ENCODE data around the gene GDF7. TPM values are rescaled to one million over a fixed set of nuclear protein-coding genes. Genes with fewer than 3 reads are reported as not detected.

Gene GDF7
- total RNA-seq, 2 experiments from 2014 or later = 0.02 TPM; not detected in 1

DNA sequence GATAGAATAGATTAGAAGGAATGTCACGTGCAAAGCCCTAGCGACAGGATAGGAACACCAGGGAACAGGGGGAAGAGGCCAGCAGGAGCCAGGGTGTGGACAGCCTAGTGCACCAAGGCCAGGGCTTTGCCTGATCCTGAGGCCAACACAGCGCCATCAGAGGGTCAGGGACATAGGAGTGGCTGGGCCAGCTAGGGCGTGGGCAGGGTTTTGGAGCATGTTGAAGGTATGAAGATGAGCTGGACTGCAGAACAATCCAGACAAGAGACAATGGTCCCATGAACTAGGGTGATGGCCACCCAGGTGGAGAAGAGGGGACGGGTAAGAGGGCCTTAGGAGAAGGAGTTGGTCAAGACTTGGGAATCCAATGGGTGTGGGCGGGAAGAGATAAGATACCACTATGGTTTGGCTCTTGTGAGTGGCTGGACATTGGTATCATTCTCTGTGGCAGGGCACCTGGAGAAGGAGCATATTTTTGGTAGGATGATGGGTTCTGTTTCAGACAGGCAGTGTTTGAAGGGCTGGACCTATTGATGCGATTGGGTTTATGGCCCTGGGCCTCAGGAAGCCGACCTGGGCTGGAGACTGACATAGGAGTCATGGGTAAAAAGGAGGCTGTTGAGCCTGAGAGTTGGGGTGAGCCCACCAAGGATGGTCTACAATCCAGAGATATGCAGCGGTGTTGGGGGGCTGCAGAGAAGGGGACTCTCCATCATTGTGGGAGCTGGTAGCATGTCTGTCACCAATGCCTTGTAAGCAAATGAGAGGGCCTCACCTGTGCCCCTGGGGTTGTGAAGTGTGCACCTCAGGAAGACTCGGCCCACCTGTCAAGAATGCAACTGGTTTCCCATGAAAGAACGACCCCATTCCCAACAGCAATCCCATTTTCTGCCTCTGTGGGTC lies 14.0 kb upstream of the GDF7 start:
- CTCF ChIA-PET = interaction anchor here (0.5 to 2.7 kb wide), 5 partner anchors 8 to 206 kb away, joined by 3 to 36 read pairs (median 7); partner anchors contain the start of gene RHOB
- peaks cover 23% of the 10 kb centered on the region for H3K4me1 Mint-ChIP-seq
- no peak overlapping the region for H3K27ac Mint-ChIP-seq
- H3K36me3 Mint-ChIP-seq (ENCODE audit: low read depth) = no peaks in the 10 kb centered on the region
- H3K27me3 Mint-ChIP-seq = peaks cover under 1% of the 10 kb centered on the region
- ATAC-seq (no peak), DNase-seq (no peak)
- intact Hi-C loops (cut with DNase I, micrococcal nuclease) = loop anchor here in 1 of 2 experiments (5.0 kb wide), 2 partner anchors 661 to 1306 kb away; partner anchors contain the start of gene WDR35
- no peaks in the 10 kb centered on the region for H3K9me3 Mint-ChIP-seq (ENCODE audit: low read depth)
- POLR2A ChIA-PET = no interaction called here
- H3K4me3 Mint-ChIP-seq = no peak overlapping the region

GRCh38 chr2:20653695-20654534 lies 13.0 kb upstream of the GDF7 start:
- DNase-seq (no peak), ATAC-seq (no peak)
- H3K4me3 Mint-ChIP-seq = no peak overlapping the region
- peaks cover 3% of the 10 kb centered on the region for H3K27me3 Mint-ChIP-seq
- H3K27ac Mint-ChIP-seq = no peak overlapping the region
- H3K36me3 Mint-ChIP-seq (ENCODE audit: low read depth) = no peaks in the 10 kb centered on the region
- peaks cover 26% of the 10 kb centered on the region for H3K4me1 Mint-ChIP-seq
- ChIA-PET POLR2A (no interaction called here), CTCF (interaction anchor here (0.7 to 1.2 kb wide), 2 partner anchors 13 to 207 kb away, joined by 3 read pairs; partner anchors contain the start of gene RHOB)
- H3K9me3 Mint-ChIP-seq (ENCODE audit: low read depth) = no peaks in the 10 kb centered on the region
- intact Hi-C loops (cut with DNase I, micrococcal nuclease) = loop anchor here in 1 of 2 experiments (5.0 kb wide), 2 partner anchors 662 to 1307 kb away; partner anchors contain the start of gene WDR35

DNA sequence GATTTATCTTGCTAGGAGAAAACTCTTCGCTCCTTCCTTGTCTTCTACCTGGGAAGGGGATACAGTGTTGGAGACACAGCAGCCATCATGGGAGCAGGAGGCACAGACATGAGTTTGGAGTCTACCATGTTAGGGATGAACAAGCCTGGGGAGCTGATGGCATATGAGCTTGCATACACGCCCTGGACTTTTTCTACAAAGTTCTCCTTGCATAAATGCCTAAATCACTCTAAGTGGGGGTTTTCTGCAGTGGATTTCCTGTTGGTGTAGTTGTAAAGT lies 12.5 kb upstream of the GDF7 start:
- Mint-ChIP-seq H3K27ac (no peak overlapping the region), H3K27me3 (peaks cover 6% of the 10 kb centered on the region), H3K4me3 (no peak overlapping the region), H3K4me1 (peaks cover 21% of the 10 kb centered on the region), H3K36me3 (ENCODE audit: low read depth) (no peaks in the 10 kb centered on the region), H3K9me3 (ENCODE audit: low read depth) (no peaks in the 10 kb centered on the region)
- DNase-seq = no peak
- intact Hi-C loops (cut with DNase I, micrococcal nuclease) = loop anchor here in 1 of 2 experiments (5.0 kb wide), 2 partner anchors 662 to 1307 kb away; partner anchors contain the start of gene WDR35
- ATAC-seq = no peak
- POLR2A ChIA-PET = no interaction called here
- CTCF ChIA-PET = interaction anchor here (1.2 kb wide), 1 partner anchor 208 kb away, joined by 3 read pairs; the partner anchor contains the start of gene RHOB

DNA sequence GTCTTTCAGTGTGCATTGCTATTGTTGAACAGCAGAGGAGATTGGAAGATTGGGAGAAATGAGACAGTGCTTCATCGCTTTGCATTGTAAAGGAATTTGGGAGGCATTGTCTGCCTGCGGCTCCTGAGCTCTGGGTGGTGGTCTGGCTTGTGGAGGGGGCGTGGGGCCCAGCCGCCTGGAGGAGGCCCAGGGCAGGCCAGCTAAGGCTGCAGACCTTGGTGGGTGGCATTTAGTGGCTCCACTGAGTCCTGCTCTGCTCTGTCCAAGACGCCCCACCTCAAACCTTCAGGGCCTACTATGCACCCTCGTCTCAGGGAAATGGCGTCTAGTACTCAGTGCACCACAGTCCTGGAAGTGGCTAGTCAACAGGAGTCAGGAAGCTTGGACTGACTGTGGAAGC lies 10.4 kb upstream of the GDF7 start:
- H3K9me3 Mint-ChIP-seq (ENCODE audit: low read depth) = no peaks in the 10 kb centered on the region
- intact Hi-C loops (cut with DNase I, micrococcal nuclease) = no loop called here

DNA sequence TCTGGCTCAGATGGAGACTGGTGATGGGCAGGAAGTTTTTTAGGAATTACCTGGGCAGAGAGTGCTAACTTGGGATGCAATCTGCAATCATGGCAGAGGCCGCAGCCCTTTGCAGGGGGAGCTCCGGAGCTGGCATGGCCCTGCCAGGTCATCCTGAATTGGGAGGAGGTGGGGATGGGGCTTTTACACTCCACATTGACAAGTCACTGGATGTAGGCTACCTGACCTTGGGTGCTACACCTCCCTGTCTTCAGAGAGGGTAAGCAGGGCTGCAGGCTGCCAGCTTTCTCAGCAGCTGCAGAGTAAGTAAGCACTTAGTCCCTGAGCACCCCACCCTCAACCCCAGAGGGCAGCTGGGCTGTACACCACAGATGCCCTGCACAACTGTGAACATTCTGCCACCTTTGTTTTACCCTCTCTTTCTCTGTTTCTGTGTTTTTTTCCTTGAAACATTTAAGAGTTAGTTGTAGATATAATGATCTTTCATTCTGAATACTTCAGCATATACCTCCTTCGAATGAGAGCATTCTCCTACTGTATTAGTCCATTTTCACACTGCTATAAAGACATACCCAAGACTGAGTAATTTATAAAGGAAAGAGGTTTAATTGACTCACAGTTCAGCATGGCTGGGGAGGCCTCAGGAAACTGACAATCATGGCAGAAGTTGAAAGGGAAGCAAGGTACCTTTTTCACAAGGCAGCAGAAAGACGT lies 9.3 kb upstream of the GDF7 start:
- no peak overlapping the region for H3K27ac Mint-ChIP-seq
- no peak for DNase-seq
- no peak overlapping the region for H3K4me3 Mint-ChIP-seq
- no peaks in the 10 kb centered on the region for H3K36me3 Mint-ChIP-seq (ENCODE audit: low read depth)
- peaks cover 4% of the 10 kb centered on the region for H3K4me1 Mint-ChIP-seq
- ChIA-PET POLR2A (no interaction called here), CTCF (interaction anchor here (0.6 to 0.7 kb wide), 2 partner anchors 266 to 306 kb away, joined by 3 to 4 read pairs; no protein-coding TSS in a partner anchor)
- no peaks in the 10 kb centered on the region for H3K9me3 Mint-ChIP-seq (ENCODE audit: low read depth)
- H3K27me3 Mint-ChIP-seq = peaks cover 18% of the 10 kb centered on the region
- peak; percentile 50 for ATAC-seq
- intact Hi-C loops (cut with DNase I, micrococcal nuclease) = no loop called here

More for the DNA sequence above, 10.4 kb upstream of the GDF7 start:
- POLR2A ChIA-PET = no interaction called here
- H3K27me3 Mint-ChIP-seq = peaks cover 16% of the 10 kb centered on the region
- no peak for ATAC-seq
- H3K27ac Mint-ChIP-seq = no peak overlapping the region
- no peak for DNase-seq
- H3K4me1 Mint-ChIP-seq = peaks cover 7% of the 10 kb centered on the region
- no peaks in the 10 kb centered on the region for H3K36me3 Mint-ChIP-seq (ENCODE audit: low read depth)
- CTCF ChIA-PET = interaction anchor here (2.2 kb wide), 1 partner anchor 9 kb away, joined by 11 read pairs; no protein-coding TSS in a partner anchor
- H3K4me3 Mint-ChIP-seq = no peak overlapping the region

- intact Hi-C loops (cut with DNase I, micrococcal nuclease) = loop anchor here (1.0 to 10.0 kb wide), 7 partner anchors 122 to 657 kb away; partner anchors contain the start of gene LDAH (in 1 of the 2)
- ATAC-seq (no peak), DNase-seq (no peak)
- H3K27ac Mint-ChIP-seq = no peak overlapping the region
- H3K4me3 Mint-ChIP-seq = no peak overlapping the region
- H3K27me3 Mint-ChIP-seq = peaks cover 40% of the 10 kb centered on the region
- H3K36me3 Mint-ChIP-seq (ENCODE audit: low read depth) = no peaks in the 10 kb centered on the region
- POLR2A ChIA-PET = interaction anchor here (0.9 kb wide), 1 partner anchor 303 kb away, joined by 9 read pairs; no protein-coding TSS in a partner anchor
- CTCF ChIA-PET = interaction anchor here (0.5 to 5.6 kb wide), 29 partner anchors 10 to 656 kb away, joined by 3 to 100 read pairs (median 4); partner anchors contain the start of genes HS1BP3 and RHOB
- H3K4me1 Mint-ChIP-seq = peaks cover 4% of the 10 kb centered on the region
- H3K9me3 Mint-ChIP-seq (ENCODE audit: low read depth) = no peaks in the 10 kb centered on the region
Observed at GRCh38 chr2:20660506-20661420, 6.2 kb upstream of the GDF7 start.

GRCh38 chr2:20661421-20662307 lies 5.3 kb upstream of the GDF7 start:
- Mint-ChIP-seq H3K4me3 (no peak overlapping the region), H3K36me3 (ENCODE audit: low read depth) (no peaks in the 10 kb centered on the region), H3K27me3 (peaks cover 44% of the 10 kb centered on the region), H3K4me1 (peaks cover 7% of the 10 kb centered on the region), H3K27ac (no peak overlapping the region), H3K9me3 (ENCODE audit: low read depth) (no peaks in the 10 kb centered on the region)
- ChIA-PET POLR2A (interaction anchor here (0.9 kb wide), 1 partner anchor 302 kb away, joined by 9 read pairs; no protein-coding TSS in a partner anchor), CTCF (interaction anchor here (0.5 to 5.6 kb wide), 31 partner anchors 9 to 656 kb away, joined by 3 to 100 read pairs (median 3); partner anchors contain the start of gene HS1BP3)
- DNase-seq (peak; percentile 77), ATAC-seq (peak; percentile 79)
- intact Hi-C loops (cut with DNase I, micrococcal nuclease) = loop anchor here (1.0 to 10.0 kb wide), 7 partner anchors 121 to 656 kb away; partner anchors contain the start of gene LDAH (in 1 of the 2)

DNA sequence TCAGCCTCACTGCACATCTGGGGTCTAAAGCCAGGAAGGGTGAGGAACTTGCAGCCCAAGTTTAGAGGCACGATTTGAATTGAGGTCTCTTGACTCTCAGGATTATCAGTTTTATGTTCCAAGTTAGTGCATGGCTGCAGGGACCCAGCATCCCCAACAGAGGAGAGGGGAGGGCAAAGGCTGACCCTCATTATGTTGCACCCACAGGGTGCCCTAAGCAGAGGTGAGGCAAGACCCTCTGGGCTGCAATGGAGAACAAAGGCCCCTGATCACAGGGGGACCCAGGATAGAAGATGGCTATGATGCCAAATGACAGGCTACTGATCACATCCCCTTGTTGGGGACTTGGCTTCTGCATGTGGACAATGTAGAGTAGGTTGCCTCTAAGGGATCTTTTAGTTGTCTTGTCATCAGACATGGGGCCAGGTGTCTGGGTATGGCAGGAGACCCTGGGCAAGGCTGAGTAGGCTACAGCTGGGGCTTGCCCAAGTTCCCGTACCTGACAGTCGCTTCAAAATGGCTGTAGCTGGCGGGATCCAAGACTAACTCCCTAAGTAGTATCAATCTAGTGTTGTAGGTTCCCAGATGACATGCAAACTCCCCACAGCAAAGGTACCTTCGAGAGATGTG lies 4.5 kb upstream of the GDF7 start:
- peaks cover 45% of the 10 kb centered on the region for H3K27me3 Mint-ChIP-seq
- no peak for ATAC-seq
- H3K4me1 Mint-ChIP-seq = peaks cover 7% of the 10 kb centered on the region
- no peak overlapping the region for H3K4me3 Mint-ChIP-seq
- intact Hi-C loops (cut with DNase I, micrococcal nuclease) = loop anchor here (5.0 to 10.0 kb wide), 5 partner anchors 120 to 655 kb away; partner anchors contain the start of gene LDAH (in 1 of the 2)
- no peak for DNase-seq
- ChIA-PET CTCF (interaction anchor here (0.5 to 5.6 kb wide), 17 partner anchors 10 to 657 kb away, joined by 3 to 100 read pairs (median 3); partner anchors contain the start of gene HS1BP3), POLR2A (no interaction called here)
- H3K27ac Mint-ChIP-seq = no peak overlapping the region
- H3K9me3 Mint-ChIP-seq (ENCODE audit: low read depth) = no peaks in the 10 kb centered on the region
- H3K36me3 Mint-ChIP-seq (ENCODE audit: low read depth) = no peaks in the 10 kb centered on the region

All from activated CD4-positive, alpha-beta T cell treated with anti-CD3 and anti-CD28 coated beads for 36 hours (primary cell).